ENCODE data around the gene PPT1. TPM values are rescaled to one million over a fixed set of nuclear protein-coding genes. Genes with fewer than 3 reads are reported as not detected.

Gene PPT1
- total RNA-seq, 1 donor from 2014 or later = 70.6 TPM

DNA sequence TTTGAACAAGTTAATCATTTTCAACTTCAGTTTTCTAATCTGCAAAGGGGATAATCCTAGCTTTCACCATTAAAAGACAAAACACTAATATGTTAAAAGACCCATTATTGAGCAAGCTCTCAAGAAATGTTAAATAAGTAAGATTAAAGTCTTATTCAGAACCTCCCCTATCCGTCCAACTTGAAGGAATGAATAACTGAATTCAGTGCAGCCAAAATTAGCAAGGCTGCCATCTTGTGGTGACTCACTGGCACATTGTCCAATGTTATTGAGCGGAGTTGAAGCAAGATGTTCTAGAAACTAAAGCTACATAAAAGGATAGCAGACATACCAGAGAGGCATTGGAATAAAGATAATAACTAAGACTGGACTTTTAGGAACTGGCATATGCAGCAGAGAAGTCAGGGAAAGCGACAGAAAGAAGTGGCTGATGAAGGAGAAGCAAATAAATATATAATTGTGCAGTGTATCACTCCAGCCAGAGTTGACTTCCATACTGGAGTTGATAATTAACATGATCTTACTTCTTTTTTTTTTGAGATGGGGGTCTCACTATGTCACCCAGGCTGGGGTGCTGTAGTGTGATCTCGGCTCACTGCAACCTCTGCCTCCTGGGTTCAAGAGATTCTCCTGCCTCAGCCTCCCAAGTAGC, 64.7 kb downstream of the PPT1 start:
- DNase-seq (ENCODE audit: extremely low read depth, low read depth, low spot score) = no peak

DNA sequence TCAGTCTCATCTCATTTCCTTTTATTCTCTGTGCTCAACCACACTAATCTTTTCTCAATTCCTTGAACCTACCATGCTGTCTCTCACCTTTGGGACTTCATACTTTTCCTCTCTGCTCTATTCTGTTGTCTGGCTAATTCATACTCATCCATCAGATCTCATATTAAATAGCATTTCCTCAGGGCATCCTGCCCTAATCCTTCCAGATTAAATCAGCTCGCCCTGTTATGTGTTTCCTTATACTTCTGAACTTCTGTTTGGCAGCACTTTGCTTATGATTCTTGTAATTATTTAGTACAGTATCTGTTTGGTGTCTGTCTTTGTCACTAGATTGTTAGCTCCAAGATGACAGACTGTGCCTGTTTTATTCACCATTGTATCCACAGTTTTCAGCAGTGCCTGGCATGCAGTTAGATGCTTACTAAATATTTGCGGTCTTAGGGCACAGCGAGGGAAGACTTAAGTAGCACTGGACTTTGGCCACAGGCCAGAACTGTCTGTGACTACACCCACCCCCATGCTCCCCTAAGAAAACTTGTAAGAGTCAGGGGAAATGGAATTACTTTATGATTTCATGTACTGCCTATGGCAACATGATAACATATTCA, 66.4 kb downstream of the PPT1 start:
- no peak for DNase-seq (ENCODE audit: extremely low read depth, low read depth, low spot score)

GRCh38 chr1:40029608-40030007, 67.4 kb downstream of the PPT1 start:
- no peak for DNase-seq (ENCODE audit: extremely low read depth, low read depth, low spot score)

DNA sequence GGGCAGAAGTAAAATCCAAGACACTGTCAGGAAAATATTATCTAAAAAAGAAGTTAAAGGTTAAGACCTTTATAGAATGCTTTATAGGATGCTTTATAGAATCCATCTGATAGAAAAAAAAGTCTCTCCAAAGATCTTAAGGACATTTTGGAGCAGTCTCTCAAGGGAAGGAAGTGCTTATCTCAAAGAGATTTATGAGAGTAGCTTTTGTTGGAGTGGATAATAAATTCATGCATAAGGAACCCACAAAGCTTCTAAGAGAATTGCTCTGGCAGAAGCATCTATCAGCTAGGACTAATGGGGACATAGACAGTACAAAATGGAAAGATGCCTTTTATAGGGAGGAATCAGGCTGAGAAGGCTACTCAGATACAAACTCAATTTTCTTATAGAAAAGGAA, 69.4 kb downstream of the PPT1 start:
- no peak for DNase-seq (ENCODE audit: extremely low read depth, low read depth, low spot score)

DNA sequence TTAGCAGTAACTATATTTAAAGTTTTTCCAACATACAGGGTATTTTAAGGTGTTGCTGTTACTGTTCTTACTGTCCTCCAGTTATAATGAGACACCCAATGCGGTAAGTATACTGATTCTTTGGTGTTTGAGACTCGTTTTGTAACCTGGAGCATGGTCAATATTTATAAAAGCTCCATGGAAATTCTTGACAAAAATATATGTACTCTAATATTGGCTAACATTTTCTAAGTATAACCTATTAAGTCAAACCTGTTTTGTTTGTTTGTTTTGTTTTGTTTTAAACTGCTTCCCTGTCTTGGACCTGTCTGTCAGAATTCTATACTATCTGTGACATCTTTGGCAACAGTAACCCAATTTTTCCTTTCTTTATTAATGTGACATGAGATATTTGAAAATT, 72.4 kb downstream of the PPT1 start:
- no peak for DNase-seq (ENCODE audit: extremely low read depth, low read depth, low spot score)

- DNase-seq (ENCODE audit: extremely low read depth, low read depth, low spot score) = no peak
These were observed 73.6 kb downstream of the PPT1 start for GRCh38 chr1:40023379-40023944.

Other genes starting within 250 kb of the PPT1 start
- 20.3 and 21.6 TPM in 2 replicates for gene TRIT1, start 213.7 kb downstream of the PPT1 start, total RNA-seq
- gene MYCL, start 195.3 kb downstream of the PPT1 start, total RNA-seq = 2.5 and 3.3 TPM in 2 replicates
- 4.4 and 6.9 TPM in 2 replicates for gene MFSD2A, start 142.1 kb downstream of the PPT1 start, total RNA-seq
- 393 and 479 TPM in 2 replicates for gene CAP1, start 56.5 kb downstream of the PPT1 start, total RNA-seq
- 11.0 and 11.4 TPM in 2 replicates for gene RLF, start 64.1 kb upstream of the PPT1 start, total RNA-seq
- gene TMCO2, start 150.7 kb upstream of the PPT1 start, total RNA-seq = not detected in 2 replicates
- 45.0 and 45.6 TPM in 2 replicates for gene ZMPSTE24, start 161.0 kb upstream of the PPT1 start, total RNA-seq
- 0.12 and 1.1 TPM in 2 replicates for gene COL9A2, start 220.0 kb upstream of the PPT1 start, total RNA-seq

Data from glomerular endothelial cell (primary cell).